Activated CD8-positive, alpha-beta memory T cell treated with anti-CD3 and anti-CD28 coated beads, Interleukin-2, amount 10 ng/mL, durations not matched to agents 7 days and 5 days (primary cell): ENCODE measurements around the gene FAM110A. TPM values are rescaled to one million over a fixed set of nuclear protein-coding genes. Genes with fewer than 3 reads are reported as not detected.
"Not testable (repeated sequence)": the region's sequence is repeated elsewhere in the genome, so short reads cannot be mapped to it uniquely, and the experiment has no call there.

Source experiments
- ATAC-seq: fragments of 150-1000 bp; cut with Tn5 transposase; one replicate; pipeline ENCODE4 v1.10.0; 2021; ENCODE audit warnings: moderate library complexity
- CTCF ChIA-PET: fragments of 350-600 bp; sonication (Branson Sonifier 250); formaldehyde crosslinking; loops from one replicate; lab custom pipeline; 2021; ENCODE audit warnings: antibody characterized with exemption; lab: Charles Lee
- DNase-seq: peaks from one replicate; pipeline ENCODE4 v3.0.0-alpha.2; 2020
- H3K27ac Mint-ChIP-seq: one replicate; pipeline ENCODE4 v1.8.0; 2021; ENCODE audit warnings: mild to moderate bottlenecking, mixed read lengths
- H3K27me3 Mint-ChIP-seq: one replicate; pipeline ENCODE4 v1.8.0; 2021; ENCODE audit warnings: mixed read lengths
- H3K36me3 Mint-ChIP-seq: one replicate; pipeline ENCODE4 v1.8.0; 2021; ENCODE audit warnings: mild to moderate bottlenecking, mixed read lengths
- H3K4me1 Mint-ChIP-seq: one replicate; pipeline ENCODE4 v1.8.0; 2021; ENCODE audit warnings: mixed read lengths
- H3K4me3 Mint-ChIP-seq: one replicate; pipeline ENCODE4 v1.8.0; 2021; ENCODE audit warnings: mild to moderate bottlenecking, moderate library complexity, mixed read lengths
- H3K9me3 Mint-ChIP-seq: one replicate; pipeline ENCODE4 v1.8.0; 2022; ENCODE audit warnings: low read depth, mixed read lengths
- total RNA-seq, 2 experiments: library from RNA; stranded (reverse); gene quantifications; one replicate each; pipeline ENCODE4 v1.2.3, GENCODE V29; 2021

Gene FAM110A
- total RNA-seq, 2 experiments from 2014 or later, result 34.3 to 37.0 TPM

DNA sequence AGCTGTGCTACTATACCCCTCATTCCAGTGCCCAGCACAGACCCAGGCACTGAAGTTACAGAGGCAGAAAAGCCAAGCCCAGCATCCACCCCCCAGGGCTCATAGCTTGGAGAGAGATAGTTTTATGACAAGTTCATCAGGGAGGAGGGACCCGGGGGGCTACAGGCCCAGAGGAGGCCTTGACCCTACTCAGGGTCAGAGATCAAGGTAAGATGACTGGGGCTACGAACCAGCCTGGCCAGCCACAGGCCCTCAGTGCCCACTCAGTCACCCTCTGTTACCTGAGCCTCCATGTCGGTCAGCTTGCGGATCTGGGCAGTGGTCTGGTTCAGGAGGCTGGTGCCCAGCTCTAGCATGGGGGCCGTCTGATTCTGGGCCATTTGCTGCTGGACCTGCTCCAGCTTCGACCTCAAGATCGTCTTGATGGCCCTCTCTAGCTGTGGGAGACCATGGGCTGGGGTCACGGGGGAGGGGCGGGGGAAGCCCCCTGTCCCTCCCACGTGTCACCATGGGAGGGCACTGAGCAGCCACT is 56.5 kb downstream of the FAM110A start:
- ATAC-seq, result no peak
- H3K9me3 Mint-ChIP-seq, result no peaks in the 10 kb centered on the region
- CTCF ChIA-PET, result no interaction called here
- DNase-seq, result no peak
- no peak overlapping the region for H3K4me3 Mint-ChIP-seq
- H3K27ac Mint-ChIP-seq, result no peak overlapping the region
- H3K27me3 Mint-ChIP-seq, result peaks cover 16% of the 10 kb centered on the region
- H3K36me3 Mint-ChIP-seq, result no peaks in the 10 kb centered on the region
- no peaks in the 10 kb centered on the region for H3K4me1 Mint-ChIP-seq

DNA sequence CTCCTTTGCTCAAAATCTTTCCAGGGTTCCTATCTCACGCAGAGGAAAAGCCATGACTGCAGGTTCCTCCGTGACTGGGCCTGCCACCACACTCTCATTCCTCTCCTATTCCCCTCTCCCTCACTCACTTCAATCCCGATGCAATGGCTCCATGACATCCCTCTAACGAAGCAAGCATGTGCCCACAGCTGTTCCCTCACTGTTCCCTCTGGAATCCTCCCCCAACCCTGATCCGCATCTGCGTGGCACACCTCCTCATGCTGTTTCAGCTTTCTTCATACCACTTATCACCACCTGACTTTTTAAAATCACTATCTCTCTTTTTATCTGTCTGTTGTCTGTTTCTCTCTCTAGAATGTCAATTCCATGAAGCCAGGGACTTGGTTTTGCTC is 57.1 kb downstream of the FAM110A start:
- Mint-ChIP-seq H3K27me3 (peaks cover 9% of the 10 kb centered on the region), H3K4me3 (no peak overlapping the region), H3K9me3 (no peaks in the 10 kb centered on the region), H3K36me3 (no peaks in the 10 kb centered on the region), H3K4me1 (no peaks in the 10 kb centered on the region), H3K27ac (no peak overlapping the region)
- ATAC-seq (no peak), DNase-seq (no peak)
- CTCF ChIA-PET, result no interaction called here

DNA sequence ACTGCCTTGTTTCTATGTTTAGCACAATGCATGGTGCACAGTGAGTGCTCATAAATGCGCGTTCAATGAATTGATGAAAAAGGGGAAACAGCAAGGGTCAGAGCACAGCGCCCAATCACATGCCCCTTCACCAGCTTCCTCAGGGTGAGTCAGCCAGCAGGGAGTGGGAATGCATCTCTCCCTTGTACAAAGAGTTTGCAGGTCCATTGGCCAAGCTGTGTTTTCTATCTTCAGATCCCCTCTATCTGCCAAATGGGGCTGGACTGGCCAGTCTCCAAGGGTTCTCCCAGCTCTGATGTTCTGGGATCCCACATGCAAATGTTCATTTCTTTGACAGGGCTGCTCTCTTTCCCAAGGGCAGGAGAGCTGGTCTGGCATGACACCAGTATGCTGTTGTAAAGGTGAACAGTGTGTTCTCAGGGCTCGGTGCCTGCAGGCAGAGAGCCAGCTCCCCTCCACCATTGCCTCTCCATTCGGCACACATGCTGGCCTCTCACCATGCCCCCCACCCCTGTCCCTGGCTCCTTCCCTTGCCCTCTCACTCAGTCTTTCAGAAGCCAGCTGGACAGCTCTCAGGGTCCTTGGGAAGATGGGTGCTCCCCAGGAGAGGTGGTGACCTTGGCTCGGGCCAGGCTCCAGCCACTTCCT is 57.7 kb downstream of the FAM110A start:
- DNase-seq (no peak), ATAC-seq (no peak)
- H3K4me1 Mint-ChIP-seq, result no peaks in the 10 kb centered on the region
- no peaks in the 10 kb centered on the region for H3K9me3 Mint-ChIP-seq
- no peak overlapping the region for H3K4me3 Mint-ChIP-seq
- no peak overlapping the region for H3K27ac Mint-ChIP-seq
- H3K27me3 Mint-ChIP-seq, result peaks cover 4% of the 10 kb centered on the region
- no peaks in the 10 kb centered on the region for H3K36me3 Mint-ChIP-seq
- CTCF ChIA-PET, result no interaction called here

DNA sequence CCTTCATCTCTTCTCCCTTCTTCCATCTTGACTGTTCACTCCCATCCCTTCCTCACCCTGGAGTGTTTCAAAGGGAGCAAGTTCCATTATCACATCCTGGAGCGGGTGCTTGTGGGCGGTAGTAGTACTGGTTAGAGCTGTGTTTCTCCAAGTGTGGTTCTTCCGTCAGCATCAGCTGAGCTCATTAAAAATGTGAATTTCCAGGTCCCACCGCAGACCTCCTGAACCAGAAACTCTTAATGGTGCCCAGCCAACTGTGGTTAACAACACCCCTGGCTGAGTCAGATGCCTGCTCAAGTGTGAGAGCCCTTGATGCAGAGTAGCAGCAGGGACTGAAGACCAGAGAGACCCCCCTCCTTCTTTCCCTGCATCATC is 58.2 kb downstream of the FAM110A start:
- H3K9me3 Mint-ChIP-seq, result no peaks in the 10 kb centered on the region
- no peak for ATAC-seq

DNA sequence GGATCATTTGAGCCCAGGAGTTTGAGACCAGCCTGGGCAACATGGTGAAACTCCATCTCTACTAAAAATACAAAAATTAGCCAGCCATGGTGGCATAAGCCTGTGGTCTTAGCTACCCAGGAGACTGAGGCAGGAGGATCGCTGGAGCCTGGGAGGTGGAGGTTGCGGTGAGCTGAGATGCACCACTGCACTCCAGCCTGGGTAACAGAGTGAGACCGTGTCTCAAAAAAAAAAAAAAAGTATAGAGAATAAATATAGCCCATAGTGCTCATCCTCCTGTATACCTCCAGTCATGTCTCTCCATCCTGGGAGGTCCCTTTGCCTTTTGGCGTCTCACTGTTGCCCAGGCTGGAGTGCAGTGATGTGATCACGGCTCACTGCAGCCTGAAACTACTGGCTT is 58.9 kb downstream of the FAM110A start:
- H3K27me3 Mint-ChIP-seq, H3K36me3 Mint-ChIP-seq, DNase-seq, H3K9me3 Mint-ChIP-seq, ATAC-seq, H3K4me3 Mint-ChIP-seq, CTCF ChIA-PET, H3K4me1 Mint-ChIP-seq, H3K27ac Mint-ChIP-seq: not testable (repeated sequence)

More for the DNA sequence above, 58.2 kb downstream of the FAM110A start:
- no peak for DNase-seq
- Mint-ChIP-seq H3K4me1 (no peaks in the 10 kb centered on the region), H3K4me3 (no peak overlapping the region), H3K27ac (no peak overlapping the region), H3K27me3 (peaks cover 2% of the 10 kb centered on the region), H3K36me3 (no peaks in the 10 kb centered on the region)
- CTCF ChIA-PET, result no interaction called here

Other genes starting within 250 kb of the FAM110A start
- not detected for gene TCF15, start 223.4 kb upstream of the FAM110A start, total RNA-seq
- 10 to 100 TPM; 17.7 to 20.0 TPM for gene SRXN1, start 180.5 kb upstream of the FAM110A start, total RNA-seq
- gene SCRT2, start 157.9 kb upstream of the FAM110A start, total RNA-seq, result not detected
- not detected for gene SLC52A3, start 65.2 kb upstream of the FAM110A start, total RNA-seq
- gene ANGPT4, start 82.6 kb downstream of the FAM110A start, total RNA-seq, result not detected
- gene RSPO4, start 168.6 kb downstream of the FAM110A start, total RNA-seq, result not detected